Measurements from ENCODE around the gene SLC4A8. TPM values are rescaled to one million over a fixed set of nuclear protein-coding genes. Genes with fewer than 3 reads are reported as not detected.

The SLC4A8 gene
- total RNA-seq, 4 donors from 2014 or later: 0.46 to 1.7 (median 0.90) TPM

DNA sequence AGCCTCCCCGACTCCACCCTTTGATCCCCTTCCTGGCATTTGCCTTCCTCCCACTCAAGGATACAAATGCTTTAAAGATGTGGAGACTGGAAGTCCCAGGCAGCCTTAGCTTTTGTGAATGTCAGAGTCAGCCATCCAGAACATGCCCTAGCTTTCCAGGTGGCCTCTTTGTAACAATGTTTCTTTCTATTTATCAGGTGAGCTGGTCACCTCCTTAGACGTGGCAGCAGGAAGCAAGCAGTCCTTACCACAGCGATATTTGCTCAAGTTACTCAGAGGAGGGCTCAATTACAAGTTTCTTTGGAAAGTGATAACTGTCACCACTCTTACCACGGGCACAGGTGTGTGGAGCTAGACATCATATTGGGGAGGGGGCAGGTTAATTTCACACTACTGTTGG lies 38.3 kb upstream of the SLC4A8 start:
- intact Hi-C loops (cut with DNase I): no loop called here
- Histone ChIP-seq H3K4me3 (no peak overlapping the region), H3K27ac (replicated peaks in 1 of 4) (no peak overlapping the region), H3K27me3 (peaks cover 0 to 9% (median 6%) of the 10 kb centered on the region in 4 donors), H3K36me3 (no peaks in the 10 kb centered on the region), H3K4me1 (peaks cover 9 to 17% (median 14%) of the 10 kb centered on the region in 4 donors), H3K9me3 (no peaks in the 10 kb centered on the region)
- WGBS: 83% methylated on average over 4 of the region's 4 CpGs
- no peak for DNase-seq (ENCODE audit: extremely low spot score)
- no peak for TF ChIP-seq EP300 (IDR thresholded peaks at IDR 0.05)
- no peak for TF ChIP-seq CTCF (IDR thresholded peaks at IDR 0.05)
- TF ChIP-seq POLR2AphosphoS5 (IDR thresholded peaks at IDR 0.05): no peak
- no peak for TF ChIP-seq POLR2A (IDR thresholded peaks at IDR 0.05; ENCODE audit: low read depth)

GRCh38 chr12:51388069-51388799 lies 36.4 kb upstream of the SLC4A8 start:
- TF ChIP-seq CTCF (IDR thresholded peaks at IDR 0.05): no peak
- TF ChIP-seq POLR2A (IDR thresholded peaks at IDR 0.05; ENCODE audit: low read depth): no peak
- no peak for TF ChIP-seq POLR2AphosphoS5 (IDR thresholded peaks at IDR 0.05)
- TF ChIP-seq EP300 (IDR thresholded peaks at IDR 0.05): no peak
- H3K27me3 ChIP-seq: peaks cover 0 to 25% (median 18%) of the 10 kb centered on the region in 4 donors
- no peaks in the 10 kb centered on the region for H3K9me3 ChIP-seq
- peaks cover 13 to 18% (median 16%) of the 10 kb centered on the region in 4 donors for H3K4me1 ChIP-seq
- H3K27ac ChIP-seq (replicated peaks in 1 of 4): no peak overlapping the region
- intact Hi-C loops (cut with DNase I): no loop called here
- DNase-seq (ENCODE audit: extremely low spot score): no peak
- 61% methylated on average over 10 of the region's 10 CpGs for WGBS
- H3K4me3 ChIP-seq: no peak overlapping the region
- H3K36me3 ChIP-seq: no peaks in the 10 kb centered on the region

- peaks cover 13 to 20% (median 17%) of the 10 kb centered on the region in 4 donors for H3K4me1 ChIP-seq
- TF ChIP-seq EP300 (IDR thresholded peaks at IDR 0.05) (no peak), CTCF (IDR thresholded peaks at IDR 0.05) (no peak), POLR2AphosphoS5 (IDR thresholded peaks at IDR 0.05) (no peak), POLR2A (IDR thresholded peaks at IDR 0.05; ENCODE audit: low read depth) (no peak)
- intact Hi-C loops (cut with DNase I): no loop called here
- DNase-seq (ENCODE audit: extremely low spot score): no peak
- H3K4me3 ChIP-seq: no peak overlapping the region
- H3K36me3 ChIP-seq: no peaks in the 10 kb centered on the region
- 93% methylated on average over 5 of the region's 5 CpGs for WGBS
- H3K27me3 ChIP-seq: peaks cover 0 to 31% (median 18%) of the 10 kb centered on the region in 4 donors
- H3K9me3 ChIP-seq: no peaks in the 10 kb centered on the region
- no peak overlapping the region for H3K27ac ChIP-seq (replicated peaks in 1 of 4)
Observed at GRCh38 chr12:51388846-51389245, 35.8 kb upstream of the SLC4A8 start.

DNA sequence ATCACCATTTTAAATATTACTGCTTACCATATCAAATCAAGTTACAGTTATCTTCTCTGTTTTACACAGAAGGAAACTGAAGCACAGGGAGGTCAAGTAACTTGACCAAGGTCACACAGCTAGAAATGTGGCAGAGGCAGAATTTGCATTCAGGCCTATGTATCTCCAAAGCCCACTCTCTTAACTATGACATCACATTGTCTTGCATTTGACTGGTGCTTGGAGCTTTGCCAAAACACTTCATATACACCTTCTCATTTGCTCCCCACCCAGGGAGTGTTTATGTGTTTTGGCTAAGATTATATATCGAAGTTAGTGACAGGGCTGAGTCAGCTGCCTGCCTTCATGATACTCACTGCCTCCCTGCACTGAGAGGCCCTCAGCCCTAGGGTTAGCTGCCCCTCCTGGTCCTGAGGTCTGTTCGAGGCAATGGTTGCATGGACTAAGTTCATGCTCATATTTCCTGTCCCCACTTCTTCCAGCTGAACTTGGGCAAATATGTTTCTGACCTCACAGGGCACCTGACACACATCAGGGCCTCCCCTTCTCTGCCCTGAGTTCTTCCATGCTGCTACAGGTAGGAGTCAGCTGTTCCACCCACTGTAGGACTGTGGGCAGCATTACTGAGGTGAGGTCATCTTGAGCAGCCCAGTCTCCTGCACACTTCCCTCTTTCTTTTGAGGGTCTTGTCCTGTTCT lies 35.2 kb upstream of the SLC4A8 start:
- WGBS: 81% methylated on average over 2 of the region's 2 CpGs
- TF ChIP-seq EP300 (IDR thresholded peaks at IDR 0.05) (no peak), POLR2AphosphoS5 (IDR thresholded peaks at IDR 0.05) (no peak), POLR2A (IDR thresholded peaks at IDR 0.05; ENCODE audit: low read depth) (no peak), CTCF (IDR thresholded peaks at IDR 0.05) (no peak)
- H3K27me3 ChIP-seq: peaks cover 0 to 37% (median 18%) of the 10 kb centered on the region in 4 donors
- intact Hi-C loops (cut with DNase I): no loop called here
- peaks cover 13 to 21% (median 17%) of the 10 kb centered on the region in 4 donors for H3K4me1 ChIP-seq
- no peak overlapping the region for H3K4me3 ChIP-seq
- H3K9me3 ChIP-seq: no peaks in the 10 kb centered on the region
- no peak for DNase-seq (ENCODE audit: extremely low spot score)
- no peaks in the 10 kb centered on the region for H3K36me3 ChIP-seq
- no peak overlapping the region for H3K27ac ChIP-seq (replicated peaks in 1 of 4)
